Fibroblast of lung (primary cell): Measurements from ENCODE around the gene SGK1.

Experiments used
- CTCF ChIP-seq, 2 donors: IDR thresholded peaks in 1 of 2; conservative IDR thresholded peaks in 1 of 2; 1 replicate in 1 of 2; 2 replicates in 1 of 2; pipeline ENCODE4 v1.5.1; 2011 to 2012; ENCODE audit warnings: low read length in 2 of 2, control low read depth in 1 of 2, inconsistent platforms in 1 of 2, low read depth in 1 of 2, mild to moderate bottlenecking in 1 of 2
- EZH2 ChIP-seq: IDR thresholded peaks from 2 replicates; pipeline ENCODE4 v1.5.1; 2012; ENCODE audit warnings: low read length, control low read depth, mild to moderate bottlenecking; ENCODE audit errors: missing control alignments

DNA sequence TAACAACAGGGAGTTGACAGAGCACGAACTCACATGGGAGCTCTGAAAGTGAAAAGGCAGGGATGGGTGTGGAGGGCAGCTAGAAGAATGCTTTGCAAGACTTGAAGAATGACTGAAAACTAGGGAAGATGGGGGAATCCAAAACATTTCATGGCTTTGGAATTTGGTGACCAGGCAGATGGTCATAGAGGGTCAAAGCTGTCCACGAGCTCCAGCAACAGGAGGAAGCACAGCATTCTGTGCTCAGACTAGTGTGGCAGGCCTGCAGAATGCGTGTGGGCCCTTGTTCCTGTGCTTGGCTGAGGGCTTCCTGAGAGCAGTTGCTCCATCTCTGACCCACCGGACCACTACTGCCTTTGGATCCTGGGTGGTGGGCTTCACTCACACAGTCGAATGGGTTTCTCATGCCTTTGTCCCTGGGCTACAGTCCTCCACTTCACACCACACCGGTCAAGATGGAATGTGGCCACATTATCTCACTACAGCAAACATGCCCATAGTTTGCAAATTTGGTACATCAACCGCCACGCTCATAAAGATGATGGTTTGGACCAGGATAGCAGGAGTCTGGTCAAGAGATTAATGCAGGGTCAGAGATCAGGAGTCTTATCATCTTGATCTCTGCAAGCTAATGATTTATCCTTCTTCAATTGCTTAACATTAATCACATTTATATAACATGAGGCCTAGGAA lies 100.7 kb downstream of the SGK1 start:
- TF ChIP-seq CTCF (conservative IDR thresholded peaks at IDR 0.05 in 1 of 2, IDR thresholded peaks at IDR 0.05 in 1 of 2; ENCODE audit: low read depth in 1 of 2, low read length in 2 of 2) (no peak), EZH2 (no peak)
